ENCODE measurements around the gene CLDN5.

The CLDN5 gene

DNA sequence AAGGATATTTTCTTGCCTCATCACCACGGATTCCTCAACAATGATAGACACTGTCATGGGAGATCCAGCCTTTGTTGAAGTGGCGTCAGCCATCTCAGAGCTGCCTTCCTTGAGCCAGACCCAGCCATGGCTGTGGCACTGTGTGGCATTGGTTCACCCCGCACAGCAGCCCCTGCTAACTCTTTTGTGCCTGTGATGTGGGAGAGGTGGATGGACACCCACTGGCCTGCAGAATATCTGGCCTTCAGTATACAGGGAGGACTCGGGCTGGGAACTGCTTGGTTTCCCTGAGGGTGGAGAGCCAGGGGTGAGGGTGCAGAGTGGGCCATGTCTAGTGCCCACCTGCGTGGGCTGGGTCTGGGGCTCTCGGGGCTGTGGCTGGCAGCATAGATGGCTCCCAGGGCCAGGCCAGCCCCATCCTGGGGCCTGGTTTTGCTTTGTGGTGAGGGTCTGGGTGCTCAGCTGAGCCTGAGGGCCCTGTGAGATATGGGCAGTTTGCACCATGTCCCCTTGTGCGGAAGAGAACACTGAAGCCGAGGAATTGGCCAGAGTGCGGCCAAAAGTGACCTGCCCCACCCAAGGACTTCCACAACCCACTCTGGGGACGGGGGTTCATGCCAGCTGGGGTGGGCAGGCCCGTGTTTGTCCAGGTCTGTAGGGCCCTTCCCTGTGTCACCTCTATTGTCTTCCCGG lies 6.1 kb downstream of the CLDN5 start:
- TF ChIP-seq, protein P1, sequence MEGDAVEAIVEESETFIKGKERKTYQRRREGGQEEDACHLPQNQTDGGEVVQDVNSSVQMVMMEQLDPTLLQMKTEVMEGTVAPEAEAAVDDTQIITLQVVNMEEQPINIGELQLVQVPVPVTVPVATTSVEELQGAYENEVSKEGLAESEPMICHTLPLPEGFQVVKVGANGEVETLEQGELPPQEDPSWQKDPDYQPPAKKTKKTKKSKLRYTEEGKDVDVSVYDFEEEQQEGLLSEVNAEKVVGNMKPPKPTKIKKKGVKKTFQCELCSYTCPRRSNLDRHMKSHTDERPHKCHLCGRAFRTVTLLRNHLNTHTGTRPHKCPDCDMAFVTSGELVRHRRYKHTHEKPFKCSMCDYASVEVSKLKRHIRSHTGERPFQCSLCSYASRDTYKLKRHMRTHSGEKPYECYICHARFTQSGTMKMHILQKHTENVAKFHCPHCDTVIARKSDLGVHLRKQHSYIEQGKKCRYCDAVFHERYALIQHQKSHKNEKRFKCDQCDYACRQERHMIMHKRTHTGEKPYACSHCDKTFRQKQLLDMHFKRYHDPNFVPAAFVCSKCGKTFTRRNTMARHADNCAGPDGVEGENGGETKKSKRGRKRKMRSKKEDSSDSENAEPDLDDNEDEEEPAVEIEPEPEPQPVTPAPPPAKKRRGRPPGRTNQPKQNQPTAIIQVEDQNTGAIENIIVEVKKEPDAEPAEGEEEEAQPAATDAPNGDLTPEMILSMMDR (IDR thresholded peaks at IDR 0.05; ENCODE audit: insufficient read depth, missing control alignments), result no peak
- FAIRE-seq, result no peak
- no peak for DNase-seq (ENCODE audit: insufficient read length, low spot score)

DNA sequence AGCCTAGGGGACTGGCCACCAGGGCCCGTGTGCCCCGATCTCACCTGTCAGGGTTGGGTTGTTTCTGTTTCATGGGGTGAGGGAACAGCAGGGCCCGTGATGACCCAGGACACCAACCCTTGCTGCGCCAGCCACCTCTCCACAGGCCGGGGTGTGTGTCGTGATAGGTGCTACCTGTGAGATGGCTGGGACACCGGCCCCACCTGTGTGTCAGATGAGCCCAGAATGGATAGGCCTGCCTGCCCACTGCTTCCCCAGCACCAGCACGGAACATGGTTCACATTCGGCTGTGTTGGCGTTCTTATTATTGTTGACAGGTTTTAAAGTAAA lies 7.1 kb downstream of the CLDN5 start:
- TF ChIP-seq, protein P1 (IDR thresholded peaks at IDR 0.05; ENCODE audit: insufficient read depth, missing control alignments), result no peak
- DNase-seq (ENCODE audit: insufficient read length, low spot score), result no peak

DNA sequence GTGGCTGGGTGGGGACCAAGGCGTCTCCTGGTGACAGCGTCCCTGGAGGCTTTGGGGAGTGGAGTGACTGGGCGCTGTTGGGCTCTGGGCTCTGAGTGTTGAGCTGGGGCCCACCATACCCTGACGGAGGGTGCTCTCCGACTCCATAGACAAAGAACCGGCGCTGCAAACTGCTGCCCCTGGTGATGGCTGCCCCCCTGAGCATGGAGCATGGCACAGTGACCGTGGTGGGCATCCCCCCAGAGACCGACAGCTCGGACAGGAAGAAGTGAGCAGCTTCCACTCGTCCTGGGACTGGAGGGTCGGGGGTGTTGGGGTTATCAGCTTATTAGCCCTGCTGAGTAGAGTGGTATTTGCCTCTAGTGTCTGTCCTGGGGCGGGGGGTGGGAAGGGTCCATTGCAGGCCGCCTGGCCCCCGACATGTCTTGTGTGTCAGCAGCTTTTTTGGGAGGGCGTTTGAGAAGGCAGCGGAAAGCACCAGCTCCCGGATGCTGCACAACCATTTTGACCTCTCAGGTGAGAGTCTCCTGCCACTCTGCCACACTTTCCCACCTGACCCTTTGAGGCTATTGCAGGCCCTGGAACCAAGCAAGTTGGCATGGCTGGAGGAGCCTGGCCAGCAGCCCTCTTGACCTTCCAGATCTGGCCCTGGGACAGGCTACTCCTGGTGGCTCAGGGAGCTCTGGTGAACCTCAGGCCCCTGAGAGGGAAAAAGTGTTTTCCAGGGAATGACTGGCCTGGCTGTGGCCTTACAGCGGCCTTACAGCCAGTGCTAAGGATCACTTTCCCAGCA lies 7.6 kb downstream of the CLDN5 start:
- TF ChIP-seq, protein P1 (IDR thresholded peaks at IDR 0.05; ENCODE audit: insufficient read depth, missing control alignments), result no peak
- FAIRE-seq, result no peak

More for the DNA sequence above, 7.1 kb downstream of the CLDN5 start:
- FAIRE-seq, result no peak

DNA sequence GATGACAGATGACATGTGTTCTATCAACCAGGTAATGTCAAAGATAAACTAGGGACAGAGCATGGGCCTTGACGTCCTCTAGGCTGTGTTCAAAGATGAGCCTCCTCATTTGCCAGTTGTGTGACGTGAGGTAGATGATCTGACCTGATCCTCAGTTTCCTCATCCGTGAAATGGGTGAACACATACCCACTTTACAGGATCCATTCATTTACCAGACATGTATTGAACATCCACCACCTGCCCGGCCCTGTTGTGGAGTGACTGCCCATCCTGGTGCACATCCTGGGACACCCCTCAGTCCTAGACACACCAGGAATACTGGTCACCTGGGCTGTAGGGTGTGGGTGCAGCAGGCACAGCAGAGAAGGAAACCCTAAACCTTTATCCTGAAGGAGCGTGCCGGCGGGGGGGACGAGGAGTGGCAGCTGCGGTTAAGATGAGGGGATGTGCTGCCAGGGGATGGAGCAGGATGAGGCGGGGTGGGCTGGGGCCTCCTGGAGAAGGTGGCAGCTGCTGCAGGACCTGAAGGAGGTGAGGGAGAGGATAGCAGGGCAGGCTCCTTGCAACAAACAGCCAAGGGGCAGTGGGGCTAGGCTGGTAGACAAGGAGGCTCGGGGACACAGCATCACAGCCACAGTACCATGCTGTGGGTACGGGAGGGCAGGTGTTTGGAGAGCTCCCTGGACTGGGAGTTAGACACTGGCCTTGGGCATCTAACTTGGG lies 8.4 kb downstream of the CLDN5 start:
- no peak for DNase-seq (ENCODE audit: insufficient read length, low spot score)
- FAIRE-seq, result peak; percentile 83
- TF ChIP-seq, protein P1 (IDR thresholded peaks at IDR 0.05; ENCODE audit: insufficient read depth, missing control alignments), result no peak

More for the DNA sequence above, 7.6 kb downstream of the CLDN5 start:
- no peak for DNase-seq (ENCODE audit: insufficient read length, low spot score)

DNA sequence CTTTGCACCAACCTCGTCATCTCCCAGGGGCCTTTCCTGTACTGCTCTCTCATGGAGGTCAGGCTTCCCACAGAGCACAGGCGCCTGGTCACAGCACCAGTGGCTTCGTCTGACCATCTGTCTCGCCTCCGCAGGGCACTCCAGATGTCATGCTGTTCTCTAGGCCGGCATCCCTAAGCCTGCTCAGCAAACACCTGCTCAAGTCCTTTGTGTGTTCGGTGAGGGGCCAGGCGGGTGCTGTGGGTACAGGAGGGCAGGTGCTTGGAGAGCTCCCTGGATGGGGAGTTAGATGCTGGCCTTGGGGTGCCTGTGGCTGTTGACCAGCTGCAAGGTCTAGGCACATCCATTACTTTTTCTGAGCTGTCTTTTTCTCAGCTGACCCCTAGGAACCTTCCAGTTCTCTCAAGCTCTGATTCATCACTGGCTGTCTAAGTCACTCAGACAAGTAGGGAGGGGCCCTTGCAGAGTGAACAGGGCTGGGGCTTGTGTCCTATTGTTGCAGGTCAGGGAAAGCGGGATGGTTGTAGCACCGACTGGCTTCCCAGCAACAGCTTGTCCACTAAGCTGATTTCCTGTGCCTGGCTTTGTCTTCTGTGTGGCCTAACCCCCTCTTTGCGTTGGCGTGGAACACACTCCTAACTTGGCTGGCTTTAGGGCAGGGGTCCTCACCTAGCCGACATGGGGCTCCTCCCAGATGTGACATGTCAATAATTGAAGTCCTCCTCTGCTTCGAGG lies 9.2 kb downstream of the CLDN5 start:
- FAIRE-seq, result peak; percentile 73
- TF ChIP-seq, protein P1 (IDR thresholded peaks at IDR 0.05; ENCODE audit: insufficient read depth, missing control alignments), result no peak
- peak; percentile 76 for DNase-seq (ENCODE audit: insufficient read length, low spot score)

DNA sequence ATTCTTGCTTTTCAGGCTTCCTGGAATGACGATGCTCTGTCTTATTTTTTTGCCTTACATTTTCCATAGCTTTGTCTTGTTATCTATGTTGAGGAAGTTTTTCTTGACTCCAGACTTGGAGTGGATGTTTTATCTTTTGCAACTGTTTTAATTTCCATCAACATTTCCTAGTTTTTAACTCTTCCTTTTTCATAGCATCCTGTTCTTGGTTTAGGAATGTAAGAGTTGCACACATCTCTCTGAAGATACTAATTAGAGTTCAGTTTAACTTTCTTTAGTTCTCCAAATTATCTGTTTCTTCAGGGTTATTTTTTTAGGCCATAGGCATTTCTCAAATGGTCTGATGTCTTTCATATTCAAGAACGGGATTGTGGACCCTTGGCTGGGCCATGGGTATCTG lies 10.4 kb downstream of the CLDN5 start:
- DNase-seq (ENCODE audit: insufficient read length, low spot score) (no peak), FAIRE-seq (peak; percentile 35)
- TF ChIP-seq, protein P1 (IDR thresholded peaks at IDR 0.05; ENCODE audit: insufficient read depth, missing control alignments), result no peak
